A549 treated with GW870086 at 1 μM for 4 hours (cell line): Measurements from ENCODE around the gene CYP8B1. TPM values are rescaled to one million over a fixed set of nuclear protein-coding genes. Genes with fewer than 3 reads are reported as not detected.

Experiments
- total RNA-seq: library from RNA; stranded (reverse); fragments of 200-300 nt; extraction: Qiagen RNA extraction; gene quantifications from 5 replicates; pipeline ENCODE4 v1.2.3, GENCODE V29; 2022; ENCODE audit warnings: low read depth

Gene CYP8B1
- total RNA-seq, result not detected in 5 replicates

GRCh38 chr3:42875325-42876151 is at the start of gene CYP8B1:
Gene CYP8B1, minus strand, starts transcription at chr3:42875879. Its CDS starts 63 bp downstream, at chr3:42875816.

GRCh38 chr3:42906070-42906847 is 30.6 kb upstream of the CYP8B1 start, which contains the start of gene ZNF662:
Gene ZNF662, plus strand, starts transcription at chr3:42906142. Its CDS starts 1,973 bp downstream, at chr3:42908115.

Other genes starting within 250 kb of the CYP8B1 start
- gene ZBTB47, start 222.2 kb downstream of the CYP8B1 start, total RNA-seq, result 4.6 to 6.6 TPM (median 5.7 TPM) in 5 replicates
- not detected in 5 replicates for gene KLHL40, start 190.3 kb downstream of the CYP8B1 start, total RNA-seq
- 0.31 TPM in 1 of 5 replicates, not detected in the others for gene HHATL, start 173.1 kb downstream of the CYP8B1 start, total RNA-seq
- 0.41 to 0.61 TPM (median 0.46 TPM) in 5 replicates for gene CCDC13, start 102.6 kb downstream of the CYP8B1 start, total RNA-seq
- gene HIGD1A, start 71.4 kb downstream of the CYP8B1 start, total RNA-seq, result 66.9 to 98.4 TPM (median 77.9 TPM) in 5 replicates
- gene ACKR2, start 66.4 kb downstream of the CYP8B1 start, total RNA-seq, result 0.08 to 0.10 TPM in 2 of 5 replicates, not detected in the others
- not detected in 5 replicates for gene ZNF662, start 30.3 kb upstream of the CYP8B1 start, total RNA-seq
- gene GASK1A, start 103.4 kb upstream of the CYP8B1 start, total RNA-seq, result not detected in 5 replicates
- gene POMGNT2, start 230.2 kb upstream of the CYP8B1 start, total RNA-seq, result 5.9 to 9.3 TPM (median 7.8 TPM) in 5 replicates